TTC549 (cell line): ENCODE measurements around the gene LRIT2.

Source experiments
- FAIRE-seq: peaks from 2 replicates; lab custom pipeline; 2012; peaks lifted over from hg19 to GRCh38; lab: Jason Lieb, UNC

The LRIT2 gene

GRCh38 chr10:84205049-84205852 lies 20.1 kb downstream of the LRIT2 start:
- FAIRE-seq = no peak

- no peak for FAIRE-seq
These were observed 20.7 kb downstream of the LRIT2 start for GRCh38 chr10:84204610-84205009.

- FAIRE-seq = no peak
These were observed 21.2 kb downstream of the LRIT2 start for GRCh38 chr10:84204122-84204521.

GRCh38 chr10:84202349-84202748 lies 23.0 kb downstream of the LRIT2 start:
- FAIRE-seq = no peak

- FAIRE-seq = no peak
These were observed 23.7 kb downstream of the LRIT2 start for GRCh38 chr10:84201682-84202081.

- no peak for FAIRE-seq
These were observed 24.1 kb downstream of the LRIT2 start for GRCh38 chr10:84201244-84201606.

GRCh38 chr10:84200537-84201243 lies 24.7 kb downstream of the LRIT2 start:
- no peak for FAIRE-seq

- no peak for FAIRE-seq
These were observed 27.0 kb downstream of the LRIT2 start for GRCh38 chr10:84198206-84198915.

GRCh38 chr10:84197643-84198042 lies 27.7 kb downstream of the LRIT2 start:
- FAIRE-seq = no peak

- no peak for FAIRE-seq
These were observed 28.4 kb downstream of the LRIT2 start for GRCh38 chr10:84196941-84197340.

- no peak for FAIRE-seq
These were observed 29.3 kb downstream of the LRIT2 start for GRCh38 chr10:84196083-84196482.

- FAIRE-seq = no peak
These were observed 30.1 kb downstream of the LRIT2 start for GRCh38 chr10:84195044-84195830.

- no peak for FAIRE-seq
These were observed 30.8 kb downstream of the LRIT2 start, which contains the start of gene CDHR1 for GRCh38 chr10:84194424-84195043. TSS of gene CDHR1 (plus strand) at chr10:84194537. CDS start at chr10:84194761, 224 bp downstream.

- FAIRE-seq = no peak
These were observed 31.4 kb downstream of the LRIT2 start for GRCh38 chr10:84193846-84194423.

- no peak for FAIRE-seq
These were observed 32.0 kb downstream of the LRIT2 start for GRCh38 chr10:84193327-84193726.

GRCh38 chr10:84191106-84191505 lies 34.2 kb downstream of the LRIT2 start:
- no peak for FAIRE-seq

- no peak for FAIRE-seq
These were observed 34.7 kb downstream of the LRIT2 start for GRCh38 chr10:84190621-84191020.

- FAIRE-seq = no peak
These were observed 36.5 kb downstream of the LRIT2 start for GRCh38 chr10:84188815-84189214.

GRCh38 chr10:84185526-84186175 lies 39.7 kb downstream of the LRIT2 start:
- no peak for FAIRE-seq

GRCh38 chr10:84184517-84184916 lies 40.8 kb downstream of the LRIT2 start:
- FAIRE-seq = no peak

GRCh38 chr10:84181631-84182030 lies 43.7 kb downstream of the LRIT2 start:
- no peak for FAIRE-seq
